ENCODE results near the gene CABLES2.

CABLES2 gene

DNA sequence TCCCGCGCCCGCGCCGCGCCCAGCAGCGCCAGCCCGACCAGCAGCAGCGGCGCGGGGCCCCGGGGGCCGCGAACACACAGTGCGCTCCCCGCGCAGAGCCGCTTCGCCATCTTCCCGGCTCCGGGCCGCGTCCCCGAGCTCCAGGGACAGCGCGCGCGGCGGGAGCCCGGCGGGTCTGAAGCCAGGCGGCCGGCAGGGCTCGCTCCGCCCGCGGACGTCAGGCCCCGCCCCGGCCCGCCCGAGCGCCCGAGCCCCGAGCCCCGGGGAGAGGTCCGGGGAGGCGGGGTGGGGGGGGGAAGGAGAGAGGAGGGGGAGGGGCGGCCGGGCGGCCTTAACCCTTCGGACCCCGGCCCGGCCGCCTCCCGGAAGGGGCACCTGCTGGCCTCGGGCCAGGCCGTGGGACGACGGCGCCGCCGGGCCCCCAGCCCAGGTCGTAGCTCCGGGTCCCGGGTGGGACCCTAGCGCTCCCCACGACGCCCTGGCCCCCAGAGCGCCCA, 39.9 kb downstream of the CABLES2 start, which contains the start of gene LAMA5:
LAMA5 (minus strand) TSS at position 177 of the 497 bp plus-strand sequence; CDS start at position 110, 67 bp downstream.
- TF ChIP-seq YY1 (IDR thresholded peaks at IDR 0.05; ENCODE audit: low read depth) (peak; percentile 69), NFIC (IDR thresholded peaks at IDR 0.05) (peak; percentile 47; the same call in 1 of the 2 replicates), USF1 (IDR thresholded peaks at IDR 0.05) (no peak), MAX (IDR thresholded peaks at IDR 0.05) (no peak), TEAD4 (IDR thresholded peaks at IDR 0.05) (no peak), RAD21 (IDR thresholded peaks at IDR 0.05; ENCODE audit: low read depth) (no peak), TAF1 (IDR thresholded peaks at IDR 0.05; ENCODE audit: low read depth) (peak; percentile 77; the same call in 1 of the 2 replicates), EP300 (IDR thresholded peaks at IDR 0.05; ENCODE audit: borderline replicate concordance) (0 out of 2 replicates have a peak, but pooled peaks have one; percentile 1)
- TF ChIP-seq, protein P1, sequence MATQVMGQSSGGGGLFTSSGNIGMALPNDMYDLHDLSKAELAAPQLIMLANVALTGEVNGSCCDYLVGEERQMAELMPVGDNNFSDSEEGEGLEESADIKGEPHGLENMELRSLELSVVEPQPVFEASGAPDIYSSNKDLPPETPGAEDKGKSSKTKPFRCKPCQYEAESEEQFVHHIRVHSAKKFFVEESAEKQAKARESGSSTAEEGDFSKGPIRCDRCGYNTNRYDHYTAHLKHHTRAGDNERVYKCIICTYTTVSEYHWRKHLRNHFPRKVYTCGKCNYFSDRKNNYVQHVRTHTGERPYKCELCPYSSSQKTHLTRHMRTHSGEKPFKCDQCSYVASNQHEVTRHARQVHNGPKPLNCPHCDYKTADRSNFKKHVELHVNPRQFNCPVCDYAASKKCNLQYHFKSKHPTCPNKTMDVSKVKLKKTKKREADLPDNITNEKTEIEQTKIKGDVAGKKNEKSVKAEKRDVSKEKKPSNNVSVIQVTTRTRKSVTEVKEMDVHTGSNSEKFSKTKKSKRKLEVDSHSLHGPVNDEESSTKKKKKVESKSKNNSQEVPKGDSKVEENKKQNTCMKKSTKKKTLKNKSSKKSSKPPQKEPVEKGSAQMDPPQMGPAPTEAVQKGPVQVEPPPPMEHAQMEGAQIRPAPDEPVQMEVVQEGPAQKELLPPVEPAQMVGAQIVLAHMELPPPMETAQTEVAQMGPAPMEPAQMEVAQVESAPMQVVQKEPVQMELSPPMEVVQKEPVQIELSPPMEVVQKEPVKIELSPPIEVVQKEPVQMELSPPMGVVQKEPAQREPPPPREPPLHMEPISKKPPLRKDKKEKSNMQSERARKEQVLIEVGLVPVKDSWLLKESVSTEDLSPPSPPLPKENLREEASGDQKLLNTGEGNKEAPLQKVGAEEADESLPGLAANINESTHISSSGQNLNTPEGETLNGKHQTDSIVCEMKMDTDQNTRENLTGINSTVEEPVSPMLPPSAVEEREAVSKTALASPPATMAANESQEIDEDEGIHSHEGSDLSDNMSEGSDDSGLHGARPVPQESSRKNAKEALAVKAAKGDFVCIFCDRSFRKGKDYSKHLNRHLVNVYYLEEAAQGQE (IDR thresholded peaks at IDR 0.05; ENCODE audit: low read depth) = no peak

DNA sequence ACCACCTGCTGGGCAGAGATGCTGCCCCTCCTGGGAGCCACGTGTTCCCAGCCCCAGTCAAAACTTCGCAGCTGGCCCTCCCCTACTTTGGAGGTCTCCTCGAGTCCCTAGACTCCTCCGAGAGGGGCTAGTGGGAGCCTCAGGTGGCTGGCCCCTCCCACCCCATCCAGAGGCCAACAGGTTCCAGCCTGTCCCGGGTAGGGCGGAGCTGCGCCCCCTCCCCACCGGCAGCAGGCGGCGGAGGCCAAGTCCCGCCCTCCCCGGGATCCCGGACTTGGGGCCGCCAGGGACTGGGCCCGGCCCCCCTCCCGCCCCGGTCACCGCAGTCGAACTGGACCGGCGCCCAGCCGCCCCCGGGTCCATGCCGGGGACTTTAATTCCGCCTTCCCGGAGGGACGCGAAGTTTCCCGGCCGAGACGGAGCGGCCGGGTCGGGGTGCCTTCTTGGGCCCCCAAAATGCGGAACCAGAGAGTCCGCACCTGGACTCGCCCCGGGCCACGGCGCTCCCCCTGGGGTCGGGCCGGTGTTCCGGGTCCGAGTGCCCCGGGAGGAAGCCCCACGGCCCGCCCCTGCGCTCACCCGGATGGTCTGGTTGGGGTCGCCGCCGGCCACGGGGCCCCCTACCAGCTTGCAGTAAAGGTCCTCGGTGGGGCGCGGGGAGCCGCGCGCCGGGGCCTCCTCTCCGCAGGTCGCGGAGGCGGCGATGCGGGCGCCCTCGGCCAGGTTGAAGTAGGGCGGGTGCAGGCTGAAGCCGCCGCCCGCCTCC, 40.5 kb downstream of the CABLES2 start:
- TF ChIP-seq EGR1 (IDR thresholded peaks at IDR 0.05) (0 out of 2 replicates have a peak, but pooled peaks have one; percentile 27), TCF12 (IDR thresholded peaks at IDR 0.05; ENCODE audit: low read depth) (no peak)

DNA sequence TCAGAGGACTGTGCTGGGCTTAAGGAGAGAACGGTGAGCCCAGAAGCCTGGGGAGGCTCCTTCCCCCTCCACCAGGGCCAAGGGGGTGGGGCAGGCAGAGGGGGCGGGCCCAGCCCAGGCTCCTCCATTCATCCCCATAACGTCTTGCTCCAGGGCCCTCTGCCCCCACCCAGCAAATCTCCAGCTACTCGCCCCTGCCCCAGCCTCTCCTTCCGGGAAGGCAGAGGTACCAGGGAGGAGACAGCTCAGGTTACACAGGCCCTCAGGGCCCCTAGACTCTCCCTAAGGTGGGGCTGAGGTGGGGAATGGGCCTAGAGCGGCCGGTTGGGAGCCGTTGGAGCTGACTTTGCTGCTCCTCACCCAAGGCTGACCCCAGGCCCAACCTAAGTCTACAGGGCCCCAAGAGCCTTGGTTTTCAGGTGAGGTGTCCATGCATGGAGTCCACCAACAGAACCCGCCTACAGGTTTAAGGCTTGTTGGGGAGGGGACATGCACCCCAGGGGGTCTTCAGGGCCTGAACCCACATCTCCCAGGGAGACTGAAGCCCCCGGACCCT, 41.2 kb downstream of the CABLES2 start:
- TF ChIP-seq NFIC (IDR thresholded peaks at IDR 0.05) = peak; percentile 35
- TF ChIP-seq CREB1 (IDR thresholded peaks at IDR 0.05; ENCODE audit: low read depth) = no peak
- TF ChIP-seq ZBTB7A (IDR thresholded peaks at IDR 0.05; ENCODE audit: low read depth) = peak; percentile 79; the same call in 1 of the 2 replicates
- TF ChIP-seq TCF12 (IDR thresholded peaks at IDR 0.05; ENCODE audit: low read depth) = peak; percentile 62
- no peak for TF ChIP-seq USF1 (IDR thresholded peaks at IDR 0.05)

- TF ChIP-seq TAF1 (IDR thresholded peaks at IDR 0.05; ENCODE audit: low read depth) (0 out of 2 replicates have a peak, but pooled peaks have one; percentile 22), MAX (IDR thresholded peaks at IDR 0.05) (0 out of 2 replicates have a peak, but pooled peaks have one; percentile 35), YY1 (IDR thresholded peaks at IDR 0.05; ENCODE audit: low read depth) (no peak), ZBTB7A (IDR thresholded peaks at IDR 0.05; ENCODE audit: low read depth) (peak; percentile 2; the same call in 1 of the 2 replicates)
Observed at GRCh38 chr20:62364911-62365736, 42.0 kb downstream of the CABLES2 start.

DNA sequence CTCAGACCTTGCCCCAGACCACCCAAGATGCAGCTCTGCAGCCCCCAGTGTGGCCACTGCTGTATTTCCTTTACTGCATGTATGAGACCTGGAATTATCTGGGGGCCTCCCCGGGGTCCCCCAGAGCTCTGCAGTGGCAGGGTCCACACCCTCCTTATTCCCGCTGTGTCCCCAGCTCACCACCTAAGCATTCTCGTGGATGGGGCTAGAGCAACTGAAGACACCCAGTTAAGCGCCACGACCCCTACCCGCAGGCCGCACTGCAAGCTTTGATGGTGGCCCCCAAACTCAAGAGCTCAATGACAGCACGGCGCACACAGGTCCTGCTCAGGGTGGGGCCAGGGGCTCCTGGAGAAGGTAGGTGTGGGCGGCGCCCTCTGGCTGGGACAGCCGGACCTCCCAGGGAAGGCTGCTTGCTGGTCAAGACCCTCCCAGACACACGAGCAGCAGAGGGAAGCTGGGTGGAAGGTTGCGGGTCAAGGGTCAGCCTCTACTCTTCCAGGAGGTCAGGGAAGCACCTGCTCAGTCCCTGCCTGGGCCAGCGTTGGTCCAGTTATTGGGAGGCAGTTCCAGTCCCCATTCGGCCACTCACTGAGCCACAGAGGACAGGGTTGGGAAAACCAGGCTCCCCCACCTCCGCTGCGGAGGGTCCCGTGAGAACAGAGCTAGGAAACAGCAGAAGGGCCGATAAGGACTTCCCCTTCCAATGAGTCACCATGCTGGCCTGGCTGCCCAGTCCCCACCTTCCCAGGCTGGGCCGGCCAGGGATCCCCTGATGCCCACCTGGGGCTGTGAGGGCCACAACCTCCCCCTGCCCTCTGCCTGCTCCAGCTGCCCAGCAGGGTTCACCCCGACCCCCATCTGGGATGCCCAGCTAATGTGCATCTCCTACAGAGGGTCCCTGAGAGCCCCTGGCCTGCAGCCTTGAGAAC, 42.9 kb downstream of the CABLES2 start:
- no peak for TF ChIP-seq TCF12 (IDR thresholded peaks at IDR 0.05; ENCODE audit: low read depth)
- TF ChIP-seq NFIC (IDR thresholded peaks at IDR 0.05) = no peak
- TF ChIP-seq, protein P1 (IDR thresholded peaks at IDR 0.05; ENCODE audit: low read depth) = no peak
- no peak for TF ChIP-seq RAD21 (IDR thresholded peaks at IDR 0.05; ENCODE audit: low read depth)
- TF ChIP-seq FOXM1 (IDR thresholded peaks at IDR 0.05; ENCODE audit: borderline replicate concordance, low read depth) = no peak
- no peak for TF ChIP-seq TAF1 (IDR thresholded peaks at IDR 0.05; ENCODE audit: low read depth)
- TF ChIP-seq MAX (IDR thresholded peaks at IDR 0.05) = no peak
- TF ChIP-seq CEBPB (IDR thresholded peaks at IDR 0.05) = no peak
- TF ChIP-seq CREB1 (IDR thresholded peaks at IDR 0.05; ENCODE audit: low read depth) = no peak
